SK-N-MC (cell line): ENCODE data around the gene NPNT.

Source experiments
- EZH2 ChIP-seq: fragments of 200-600 bp; sonication (generic); IDR thresholded peaks from one replicate; pipeline ENCODE4 v1.6.1; 2017; ENCODE audit warnings: antibody characterized with exemption
- POLR2AphosphoS5 ChIP-seq: IDR thresholded peaks from 2 replicates; pipeline ENCODE4 v1.6.1; 2012; ENCODE audit warnings: mild to moderate bottlenecking, low read depth, low read length, borderline replicate concordance

- TF ChIP-seq POLR2AphosphoS5 (no peak), EZH2 (no peak)
These were observed 75.8 kb downstream of the NPNT start for GRCh38 chr4:105971036-105971435.
